ENCODE measurements around the gene NMT1. TPM values are rescaled to one million over a fixed set of nuclear protein-coding genes. Genes with fewer than 3 reads are reported as not detected.

Gene NMT1
- total and polyA plus RNA-seq, 2 of the 13 experiments (the other 11 are each of a cell fraction or from before 2014, with no cell fraction given): 75.7 to 142 TPM

- no peak; the same call in 1 of the 2 replicates for TF ChIP-seq ZNF556 (CRISPR knock-in tag; IDR thresholded peaks at IDR 0.05; ENCODE audit: borderline replicate concordance)
- no peak for TF ChIP-seq ZBTB33 (CRISPR knock-in tag; IDR thresholded peaks at IDR 0.05)
- TF ChIP-seq ZNF335 (CRISPR knock-in tag; IDR thresholded peaks at IDR 0.05): no peak
- TF ChIP-seq MEIS1 (CRISPR knock-in tag; IDR thresholded peaks at IDR 0.05; ENCODE audit: borderline replicate concordance): no peak
- TF ChIP-seq IRX3 (CRISPR knock-in tag; IDR thresholded peaks at IDR 0.05; ENCODE audit: borderline replicate concordance, low read depth): no peak
- TF ChIP-seq, protein P1, sequence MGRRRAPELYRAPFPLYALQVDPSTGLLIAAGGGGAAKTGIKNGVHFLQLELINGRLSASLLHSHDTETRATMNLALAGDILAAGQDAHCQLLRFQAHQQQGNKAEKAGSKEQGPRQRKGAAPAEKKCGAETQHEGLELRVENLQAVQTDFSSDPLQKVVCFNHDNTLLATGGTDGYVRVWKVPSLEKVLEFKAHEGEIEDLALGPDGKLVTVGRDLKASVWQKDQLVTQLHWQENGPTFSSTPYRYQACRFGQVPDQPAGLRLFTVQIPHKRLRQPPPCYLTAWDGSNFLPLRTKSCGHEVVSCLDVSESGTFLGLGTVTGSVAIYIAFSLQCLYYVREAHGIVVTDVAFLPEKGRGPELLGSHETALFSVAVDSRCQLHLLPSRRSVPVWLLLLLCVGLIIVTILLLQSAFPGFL (CRISPR knock-in tag; IDR thresholded peaks at IDR 0.05): no peak
- TF ChIP-seq HIVEP1 (CRISPR knock-in tag; IDR thresholded peaks at IDR 0.05): no peak
- 0 out of 2 replicates have a peak, but pooled peaks have one; percentile 59 for TF ChIP-seq MXD1 (CRISPR knock-in tag; IDR thresholded peaks at IDR 0.05)
- no peak for TF ChIP-seq SIX4 (CRISPR knock-in tag; IDR thresholded peaks at IDR 0.05)
- no peak for TF ChIP-seq JDP2 (CRISPR knock-in tag; IDR thresholded peaks at IDR 0.05; ENCODE audit: borderline replicate concordance)
- TF ChIP-seq NR2F1 (CRISPR knock-in tag; IDR thresholded peaks at IDR 0.05): no peak
- TF ChIP-seq ZNF788 (CRISPR knock-in tag; IDR thresholded peaks at IDR 0.05; ENCODE audit: borderline replicate concordance): no peak
- no peak for TF ChIP-seq SIX1 (CRISPR knock-in tag; IDR thresholded peaks at IDR 0.05; ENCODE audit: borderline replicate concordance)
- no peak for TF ChIP-seq GZF1 (CRISPR knock-in tag; IDR thresholded peaks at IDR 0.05)
- 0 out of 2 replicates have a peak, but pooled peaks have one; percentile 19 for TF ChIP-seq ZBTB39 (CRISPR knock-in tag; IDR thresholded peaks at IDR 0.05)
- no peak for TF ChIP-seq ZNF569 (CRISPR knock-in tag; IDR thresholded peaks at IDR 0.05; ENCODE audit: borderline replicate concordance)
- no peak for TF ChIP-seq THAP8 (CRISPR knock-in tag; IDR thresholded peaks at IDR 0.05; ENCODE audit: borderline replicate concordance)
- TF ChIP-seq ZFP41 (CRISPR knock-in tag; IDR thresholded peaks at IDR 0.05; ENCODE audit: borderline replicate concordance): no peak
These were observed 728 bp upstream of the NMT1 start (continued) for GRCh38 chr17:45060382-45060796.

All from HepG2 (cell line).